Measurements from ENCODE around the gene LOXHD1.

DNA sequence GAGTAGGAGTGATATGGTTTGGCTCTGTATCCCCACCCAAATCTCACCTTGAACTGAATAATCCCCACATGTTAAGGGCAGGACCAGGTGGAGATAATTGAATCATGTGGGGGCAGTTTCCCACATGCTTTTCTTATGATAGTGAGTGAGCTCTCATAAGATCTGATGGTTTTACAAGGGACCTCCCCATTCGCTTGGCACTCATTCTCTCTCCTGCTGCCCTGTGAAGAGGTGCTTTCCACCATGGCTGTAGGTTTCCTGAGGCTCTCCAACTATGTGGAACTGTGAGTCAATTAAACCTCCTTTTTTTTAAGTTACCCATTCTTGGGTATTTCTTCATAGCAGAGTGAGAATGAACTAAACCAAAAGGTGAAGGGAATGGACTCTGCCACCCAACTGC, 207.5 kb downstream of the LOXHD1 start:
- TF ChIP-seq, protein P1, sequence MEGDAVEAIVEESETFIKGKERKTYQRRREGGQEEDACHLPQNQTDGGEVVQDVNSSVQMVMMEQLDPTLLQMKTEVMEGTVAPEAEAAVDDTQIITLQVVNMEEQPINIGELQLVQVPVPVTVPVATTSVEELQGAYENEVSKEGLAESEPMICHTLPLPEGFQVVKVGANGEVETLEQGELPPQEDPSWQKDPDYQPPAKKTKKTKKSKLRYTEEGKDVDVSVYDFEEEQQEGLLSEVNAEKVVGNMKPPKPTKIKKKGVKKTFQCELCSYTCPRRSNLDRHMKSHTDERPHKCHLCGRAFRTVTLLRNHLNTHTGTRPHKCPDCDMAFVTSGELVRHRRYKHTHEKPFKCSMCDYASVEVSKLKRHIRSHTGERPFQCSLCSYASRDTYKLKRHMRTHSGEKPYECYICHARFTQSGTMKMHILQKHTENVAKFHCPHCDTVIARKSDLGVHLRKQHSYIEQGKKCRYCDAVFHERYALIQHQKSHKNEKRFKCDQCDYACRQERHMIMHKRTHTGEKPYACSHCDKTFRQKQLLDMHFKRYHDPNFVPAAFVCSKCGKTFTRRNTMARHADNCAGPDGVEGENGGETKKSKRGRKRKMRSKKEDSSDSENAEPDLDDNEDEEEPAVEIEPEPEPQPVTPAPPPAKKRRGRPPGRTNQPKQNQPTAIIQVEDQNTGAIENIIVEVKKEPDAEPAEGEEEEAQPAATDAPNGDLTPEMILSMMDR (conservative IDR thresholded peaks at IDR 0.05) = no peak
- no peak for TF ChIP-seq EZH2 (IDR thresholded peaks at IDR 0.05; ENCODE audit: low read depth)
